Esophagus squamous epithelium (tissue), 5 donors: ENCODE measurements around the gene PPIP5K2. TPM values are rescaled to one million over a fixed set of nuclear protein-coding genes. Genes with fewer than 3 reads are reported as not detected.

Experiments
- DNase-seq: peaks from one replicate; lab custom pipeline; 2025; lab: John Stamatoyannopoulos, UW
- H3K27ac ChIP-seq, 4 donors: fragments of 200-600 bp; sonication (generic); one replicate each; pipeline ENCODE4 v1.5.1; 2016 to 2019; ENCODE audit warnings: mild to moderate bottlenecking in 1 of 4
- H3K27me3 ChIP-seq, 4 donors: fragments of 200-600 bp; sonication (generic); 1 replicate in 3 of 4; 2 replicates in 1 of 4; pipeline versions ENCODE4 v1.5.1 to v1.6.0; 2017 to 2021; ENCODE audit warnings: antibody characterized with exemption in 1 of 4
- H3K36me3 ChIP-seq, 3 donors: fragments of 200-600 bp; sonication (generic); one replicate each; pipeline ENCODE4 v1.5.1; 2016 to 2019
- H3K4me1 ChIP-seq, 3 donors: fragments of 200-600 bp; sonication (generic); one replicate each; pipeline ENCODE4 v1.5.1; 2017 to 2019
- H3K4me3 ChIP-seq, 4 donors: fragments of 200-600 bp; sonication (generic); 1 replicate in 3 of 4; 2 replicates in 1 of 4; pipeline ENCODE4 v1.5.1; 2016 to 2019; ENCODE audit warnings: mild to moderate bottlenecking in 2 of 4, moderate library complexity in 1 of 4
- H3K9me3 ChIP-seq, 3 donors: fragments of 200-600 bp; sonication (generic); one replicate each; pipeline ENCODE4 v1.5.1; 2016 to 2019
- CTCF ChIP-seq, 6 experiments: fragments of 450-650 bp in 4 of 6; fragments of 200-600 bp in 2 of 6; sonication (generic) in 2 of 6; IDR thresholded peaks; one replicate each; pipeline ENCODE4 v1.5.1; 2016 to 2019; ENCODE audit warnings: antibody characterized with exemption in 6 of 6, mild to moderate bottlenecking in 4 of 6, moderate library complexity in 4 of 6
- POLR2A ChIP-seq, 4 donors: fragments of 450-650 bp; IDR thresholded peaks; one replicate each; pipeline ENCODE4 v1.6.1; 2017; ENCODE audit warnings: antibody characterized with exemption in 4 of 4, mild to moderate bottlenecking in 4 of 4, moderate library complexity in 3 of 4
- WGBS, 2 donors: methylation state at CpG; one replicate each; pipeline ENCODE4 v1.1.5; 2018; 5-methylcytosine and 5-hydroxymethylcytosine counted together
- intact Hi-C: fragments of 100-400 bp; cut with DNase I; formaldehyde crosslinking; loops from one replicate; pipeline ENCODE4 v1.15.0; 2022
- total RNA-seq, 4 donors: library from RNA; depleted of rRNA; stranded (reverse); fragments of >200 nt; gene quantifications; one replicate each; pipeline ENCODE4 v1.1.0, GENCODE V29; 2016
- donor health status: DM: yes; HTN: yes; CAD: no.

The PPIP5K2 gene
- total RNA-seq, 4 donors from 2014 or later = 11.4 to 36.2 (median 21.8) TPM

GRCh38 chr5:103228061-103228460 lies 108.0 kb downstream of the PPIP5K2 start:
- intact Hi-C loops = loop anchor here (10.0 kb wide), 1 partner anchor 693 kb away; no protein-coding TSS in a partner anchor
- Histone ChIP-seq H3K27ac (no peak overlapping the region), H3K9me3 (no peaks in the 10 kb centered on the region), H3K4me3 (no peak overlapping the region), H3K4me1 (no peaks in the 10 kb centered on the region), H3K27me3 (peaks cover 0 to 8% (median 0%) of the 10 kb centered on the region in 4 donors), H3K36me3 (no peaks in the 10 kb centered on the region)
- 72 to 79% methylated on average over 5 of the region's 5 CpGs for WGBS, 2 donors
- TF ChIP-seq CTCF (IDR thresholded peaks at IDR 0.05) (no peak), POLR2A (IDR thresholded peaks at IDR 0.05) (no peak)
- DNase-seq = no peak

GRCh38 chr5:103228588-103228987 lies 108.5 kb downstream of the PPIP5K2 start:
- H3K4me3 ChIP-seq = no peak overlapping the region
- no peak for TF ChIP-seq CTCF (IDR thresholded peaks at IDR 0.05)
- TF ChIP-seq POLR2A (IDR thresholded peaks at IDR 0.05) = no peak
- WGBS, 2 donors = 46 to 58% methylated on average over 1 of the region's 1 CpG
- no peaks in the 10 kb centered on the region for H3K4me1 ChIP-seq
- no peaks in the 10 kb centered on the region for H3K9me3 ChIP-seq
- no peak overlapping the region for H3K27ac ChIP-seq
- H3K36me3 ChIP-seq = no peaks in the 10 kb centered on the region
- DNase-seq = no peak
- intact Hi-C loops = loop anchor here (10.0 kb wide), 1 partner anchor 694 kb away; no protein-coding TSS in a partner anchor
- peaks cover 0 to 8% (median 0%) of the 10 kb centered on the region in 4 donors for H3K27me3 ChIP-seq

- WGBS, 2 donors = 75 to 82% methylated on average over 7 of the region's 7 CpGs
- DNase-seq = no peak
- Histone ChIP-seq H3K4me1 (no peaks in the 10 kb centered on the region), H3K27ac (no peak overlapping the region), H3K9me3 (no peaks in the 10 kb centered on the region), H3K4me3 (no peak overlapping the region), H3K27me3 (no peaks in the 10 kb centered on the region), H3K36me3 (no peaks in the 10 kb centered on the region)
- intact Hi-C loops = loop anchor here (5.0 kb wide), 1 partner anchor 245 kb away; no protein-coding TSS in a partner anchor
- peak; percentile 39 to 80 (median 68) for TF ChIP-seq CTCF (IDR thresholded peaks at IDR 0.05)
- TF ChIP-seq POLR2A (IDR thresholded peaks at IDR 0.05) = no peak
These were observed 112.4 kb downstream of the PPIP5K2 start for GRCh38 chr5:103232393-103232999.

GRCh38 chr5:103234239-103234975 lies 114.3 kb downstream of the PPIP5K2 start:
- 76 to 81% methylated on average over 4 of the region's 4 CpGs for WGBS, 2 donors
- intact Hi-C loops = loop anchor here (5.0 kb wide), 1 partner anchor 243 kb away; no protein-coding TSS in a partner anchor

More at GRCh38 chr5:103234239-103234975, 114.3 kb downstream of the PPIP5K2 start:
- no peaks in the 10 kb centered on the region for H3K9me3 ChIP-seq
- H3K36me3 ChIP-seq = no peaks in the 10 kb centered on the region
- no peak for DNase-seq
- no peaks in the 10 kb centered on the region for H3K4me1 ChIP-seq
- H3K27ac ChIP-seq = no peak overlapping the region
- H3K27me3 ChIP-seq = no peaks in the 10 kb centered on the region
- no peak for TF ChIP-seq CTCF (IDR thresholded peaks at IDR 0.05)
- no peak for TF ChIP-seq POLR2A (IDR thresholded peaks at IDR 0.05)
- H3K4me3 ChIP-seq = no peak overlapping the region
